HG03095 (cell line): ENCODE measurements around the gene DNER.
"Not testable (repeated sequence)": the region's sequence is repeated elsewhere in the genome, so short reads cannot be mapped to it uniquely, and the experiment has no call there.

Experiments used
- ATAC-seq: cut with Tn5 transposase; IDR thresholded peaks from one replicate; pipeline ENCODE4 v1.9.1; 2021; ENCODE audit warnings: moderate library complexity; ENCODE audit not compliant: unreplicated experiment

The DNER gene

DNA sequence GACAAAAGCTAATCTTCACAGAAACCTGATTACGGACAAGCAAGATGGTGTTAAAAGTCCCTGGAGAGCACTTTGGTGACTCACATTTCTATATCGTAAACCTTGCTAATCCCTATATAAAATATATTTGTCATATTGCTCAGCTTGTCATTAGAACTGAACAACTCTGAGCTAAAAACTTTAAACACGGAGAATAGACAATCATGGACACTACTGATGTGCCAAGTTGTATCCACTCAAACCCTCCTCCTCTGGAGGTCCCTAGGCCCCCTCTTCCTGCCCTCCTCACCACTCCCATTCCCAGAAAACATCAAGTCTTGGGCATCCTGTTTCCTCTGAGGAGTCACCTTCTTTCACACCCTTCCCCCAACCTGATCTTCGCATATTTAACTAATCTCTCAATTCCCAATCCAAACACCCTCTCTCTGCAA lies 304.6 kb downstream of the DNER start:
- ATAC-seq = no peak

DNA sequence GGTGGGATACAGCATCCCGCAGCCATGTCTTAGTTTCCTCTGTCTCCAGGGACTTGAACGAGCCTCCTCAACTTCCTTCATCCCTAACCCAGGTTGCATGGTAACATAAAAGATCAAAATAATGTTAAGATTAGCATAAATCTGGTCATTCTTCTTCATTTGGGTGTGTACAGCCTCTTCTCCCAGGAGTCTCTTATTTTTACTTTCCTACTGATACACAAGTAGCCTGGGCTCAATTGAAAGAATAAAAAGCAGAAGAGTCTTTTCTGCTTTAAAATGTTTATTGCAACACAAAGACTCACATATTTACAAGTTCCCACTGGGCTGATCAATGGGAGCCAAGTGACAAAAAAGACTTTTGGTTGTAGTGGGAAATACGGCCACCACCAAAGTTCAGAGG lies 305.4 kb downstream of the DNER start:
- no peak for ATAC-seq

DNA sequence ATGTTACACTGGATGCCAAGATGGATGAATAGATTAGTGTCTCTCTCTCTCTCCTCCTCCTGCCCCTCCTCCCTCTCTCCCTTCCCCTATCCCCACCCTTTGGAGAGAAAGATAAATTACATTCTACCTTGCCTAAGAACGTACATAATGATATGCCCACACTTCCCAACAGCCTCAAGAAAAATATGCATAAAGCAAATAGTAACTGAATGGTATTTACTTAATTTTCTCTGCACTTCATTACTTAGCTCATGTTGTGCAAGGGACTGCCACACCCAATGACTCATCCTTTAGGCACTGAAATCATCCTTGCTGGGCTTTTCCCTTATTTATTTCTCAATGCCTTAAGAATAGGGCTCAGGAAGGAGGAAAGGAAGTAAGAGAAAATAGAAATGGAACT lies 306.0 kb downstream of the DNER start:
- no peak for ATAC-seq

DNA sequence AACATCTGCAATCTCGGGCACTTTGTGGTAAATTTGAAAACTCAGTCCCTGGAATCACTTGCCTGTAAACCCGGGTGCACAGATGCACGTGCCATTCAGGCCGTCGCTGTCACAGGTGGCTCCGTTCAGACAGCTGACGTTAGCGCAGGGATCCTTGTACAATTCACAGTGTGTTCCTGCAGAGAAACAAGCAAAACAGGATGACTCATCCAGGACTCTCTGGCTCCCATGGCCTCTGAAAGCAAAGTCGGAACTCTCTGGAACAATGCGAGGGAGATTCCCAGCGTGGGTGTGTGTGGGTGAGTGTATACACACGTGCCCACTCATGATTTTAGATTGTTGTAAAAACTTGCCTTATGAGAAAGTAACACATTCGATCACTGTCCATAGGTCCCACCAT lies 307.2 kb downstream of the DNER start:
- ATAC-seq = no peak

DNA sequence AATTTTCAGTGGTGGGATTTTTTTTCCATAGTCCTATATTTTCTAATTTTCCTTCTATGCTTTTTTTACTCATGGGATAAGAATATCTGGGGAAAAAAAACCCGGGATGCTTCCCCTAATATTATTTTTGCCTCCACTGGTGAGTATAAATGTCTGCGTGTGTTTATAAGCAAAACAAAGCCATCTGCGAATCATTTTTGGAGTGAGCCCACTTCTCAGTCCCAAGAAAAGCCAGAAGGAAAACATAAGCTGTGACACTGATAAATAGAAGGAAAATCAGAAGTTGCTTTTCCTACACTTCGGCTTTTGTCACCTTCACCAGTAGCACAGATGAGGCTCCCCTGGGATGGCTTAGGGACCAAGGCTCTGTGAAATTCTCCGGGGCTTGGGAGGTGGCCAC lies 308.6 kb downstream of the DNER start:
- ATAC-seq = no peak

DNA sequence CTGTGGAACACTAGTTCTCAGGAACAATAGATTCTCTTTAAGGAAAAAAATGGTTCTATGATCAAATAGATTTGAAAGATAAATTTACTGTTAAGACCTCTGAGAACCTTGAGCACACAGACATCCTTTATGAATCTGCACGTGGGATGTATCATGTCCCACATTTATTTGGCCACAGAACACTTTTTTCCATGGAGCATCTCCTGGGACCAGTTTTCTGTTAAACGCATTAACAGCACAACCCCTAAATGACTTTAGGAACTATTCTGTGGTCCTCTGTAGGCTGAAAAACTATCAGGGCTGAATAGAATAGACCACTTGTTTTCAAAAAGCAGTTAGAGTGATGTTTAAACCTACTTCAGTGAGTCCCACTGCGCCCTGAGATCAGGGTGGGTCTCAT lies 311.1 kb downstream of the DNER start:
- no peak for ATAC-seq

DNA sequence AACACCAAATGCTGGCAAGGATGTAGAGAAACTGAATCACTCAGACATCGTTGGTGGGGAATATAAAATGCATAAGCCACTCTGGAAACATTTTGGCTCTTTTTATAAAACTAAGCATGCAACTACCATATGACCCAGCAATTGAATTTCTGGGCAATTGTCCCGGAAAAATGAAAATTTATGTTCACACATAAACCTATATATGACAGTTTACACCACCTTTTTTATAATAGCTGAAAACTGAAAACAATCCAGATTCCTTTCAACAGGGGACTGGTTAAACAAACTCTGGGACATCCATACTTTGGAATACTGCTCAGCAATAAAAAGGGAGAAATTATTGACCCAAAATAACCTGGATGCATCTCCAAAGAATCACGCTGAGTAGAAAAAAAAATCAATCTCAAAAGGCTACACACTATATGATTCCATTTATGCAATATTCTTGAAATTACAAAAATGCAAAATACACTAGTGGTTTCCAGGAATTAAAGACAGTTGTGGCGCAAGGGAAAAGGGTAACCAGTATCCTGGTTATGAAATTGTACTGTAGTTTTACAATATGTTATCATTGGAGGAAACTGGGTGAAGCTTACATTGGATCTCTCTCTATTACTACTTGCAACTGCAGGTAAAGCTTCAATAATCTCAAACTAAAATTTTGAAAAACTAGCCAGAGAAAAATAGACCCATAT lies 313.0 kb downstream of the DNER start:
- ATAC-seq = no peak

DNA sequence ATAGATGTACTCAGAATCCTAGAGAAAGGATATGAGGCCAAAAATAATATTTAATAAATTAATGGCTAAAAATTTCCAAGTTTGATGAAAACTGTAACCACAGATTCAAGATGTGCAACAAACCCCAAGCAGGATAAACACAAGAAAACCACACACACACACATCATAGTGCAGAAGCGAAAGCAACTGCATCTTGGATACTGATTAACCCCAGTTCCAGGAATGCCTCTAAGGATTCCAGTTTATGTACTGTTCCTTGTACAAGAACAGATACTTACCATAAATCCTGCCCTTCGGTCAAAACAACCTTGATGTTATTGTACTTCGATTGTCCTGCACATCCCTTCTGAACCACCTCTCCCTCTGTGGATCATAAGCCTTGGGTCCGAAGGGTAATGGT lies 320.4 kb downstream of the DNER start:
- ATAC-seq = no peak

DNA sequence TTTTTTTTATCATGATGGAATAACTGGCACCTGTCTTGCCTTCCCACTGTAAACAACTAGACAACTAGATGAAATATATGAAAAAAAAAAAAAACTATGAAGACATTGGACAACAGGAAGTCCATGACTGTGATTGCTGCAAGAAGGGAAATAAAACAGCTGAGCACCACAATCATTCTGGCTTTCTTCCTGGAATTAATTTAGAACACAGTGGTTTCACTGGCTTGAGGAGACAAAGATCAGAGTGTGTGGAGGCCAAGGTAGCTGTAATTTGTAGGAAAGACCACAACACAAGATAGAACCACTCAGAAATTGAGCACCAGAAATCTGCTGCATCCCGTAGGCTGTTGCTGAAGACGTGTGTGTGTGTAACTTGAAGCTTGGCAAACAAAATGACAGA lies 322.2 kb downstream of the DNER start:
- ATAC-seq = no peak

DNA sequence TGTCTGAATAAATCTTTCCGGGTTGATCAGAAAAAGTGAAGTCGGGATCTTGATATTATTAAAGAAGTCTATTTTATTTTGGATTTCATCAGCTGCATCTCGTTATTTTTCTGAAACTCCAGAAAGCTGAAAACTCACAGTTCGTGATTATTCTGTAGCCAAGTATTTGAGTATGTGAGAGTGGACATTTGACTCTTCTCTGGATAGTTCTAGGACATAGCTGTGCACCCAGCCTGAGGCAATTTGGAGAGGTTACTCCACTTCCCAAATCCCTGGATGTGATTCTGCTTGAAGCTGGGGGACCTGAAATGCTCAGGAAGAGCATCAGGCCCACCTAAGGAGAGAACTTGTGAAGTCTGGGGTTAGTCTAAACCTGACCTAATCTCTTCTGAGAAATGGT lies 325.6 kb downstream of the DNER start:
- ATAC-seq = no peak

DNA sequence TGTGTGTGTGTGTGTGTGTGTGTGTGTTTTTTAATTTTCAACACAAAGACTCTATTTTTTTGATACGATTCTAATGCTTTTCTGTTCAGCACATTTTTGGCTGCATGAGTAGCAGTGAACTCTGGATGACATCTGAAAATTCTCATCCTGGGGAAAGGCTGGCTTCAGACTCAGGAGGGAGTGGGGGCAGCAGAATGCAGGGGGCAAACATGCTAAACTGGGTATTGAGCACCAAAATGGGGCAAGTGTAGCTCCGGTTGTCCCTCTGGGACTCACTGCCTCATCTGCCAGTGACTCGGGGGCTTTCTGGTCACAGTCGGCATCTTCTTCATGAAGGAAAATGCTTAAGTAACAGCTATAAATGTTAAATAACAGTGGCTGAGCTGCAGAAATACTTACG lies 326.5 kb downstream of the DNER start:
- no peak for ATAC-seq

DNA sequence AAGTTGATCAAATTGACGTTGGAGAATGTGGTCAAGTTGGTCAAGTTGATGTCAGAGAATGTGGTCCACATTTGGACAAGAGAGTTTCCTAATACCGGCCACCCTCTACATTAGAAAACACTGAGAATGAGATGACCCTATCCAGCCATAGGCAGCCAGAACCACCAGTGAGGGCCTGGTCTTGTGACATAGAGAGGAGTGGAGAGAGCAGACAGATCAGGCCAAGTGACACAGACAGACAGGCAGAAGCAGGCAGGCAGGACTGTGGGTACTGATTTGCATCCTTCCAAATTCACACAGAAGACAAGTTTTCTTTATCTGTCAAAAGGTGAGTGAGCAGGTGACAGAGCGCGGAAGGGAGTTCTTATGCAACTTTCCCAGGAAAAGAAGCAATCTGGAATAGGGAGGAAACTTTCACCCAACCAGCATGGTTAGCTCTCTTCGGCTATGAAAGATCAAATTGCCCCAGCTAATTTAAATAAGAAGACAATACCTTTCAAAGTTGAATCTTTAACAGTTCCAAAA lies 334.2 kb downstream of the DNER start:
- ATAC-seq = no peak

DNA sequence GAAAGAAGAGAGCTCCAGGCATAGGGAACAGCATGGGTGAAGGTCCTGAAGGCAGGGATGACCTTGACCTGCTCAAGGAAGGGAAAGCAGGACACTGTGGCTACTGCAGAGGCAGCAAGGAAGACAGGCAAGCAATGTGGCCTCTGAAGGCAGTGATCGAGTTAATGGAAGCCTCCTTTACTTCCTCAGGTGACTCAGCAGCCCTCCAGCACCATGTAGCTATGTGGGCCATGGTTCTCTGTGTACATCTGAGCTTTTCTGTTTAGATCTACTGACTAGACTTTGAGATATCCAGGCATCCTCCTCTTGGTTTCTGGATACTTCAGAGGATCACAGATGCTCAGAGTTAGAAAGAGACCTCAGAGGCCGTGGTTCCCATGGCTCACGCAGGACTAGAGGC lies 336.0 kb downstream of the DNER start:
- ATAC-seq = no peak

DNA sequence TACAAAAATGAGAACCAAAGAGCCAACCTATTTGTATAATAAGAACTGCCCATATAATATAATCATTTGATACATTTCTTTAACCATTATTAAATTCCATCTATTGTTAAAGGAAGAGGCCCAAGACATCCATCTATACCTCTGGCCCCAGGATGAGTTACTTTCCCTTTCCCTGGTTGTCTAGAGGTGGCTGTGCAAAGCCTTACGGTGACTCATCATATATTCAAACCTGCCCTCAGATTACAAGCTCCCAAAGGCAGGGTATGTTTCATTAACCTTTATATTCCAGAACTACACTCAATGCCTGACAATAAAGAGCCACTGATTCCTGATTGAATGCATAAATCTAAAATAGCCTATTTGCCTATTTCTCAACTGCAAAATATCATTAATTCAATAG lies 337.5 kb downstream of the DNER start:
- ATAC-seq = no peak

DNA sequence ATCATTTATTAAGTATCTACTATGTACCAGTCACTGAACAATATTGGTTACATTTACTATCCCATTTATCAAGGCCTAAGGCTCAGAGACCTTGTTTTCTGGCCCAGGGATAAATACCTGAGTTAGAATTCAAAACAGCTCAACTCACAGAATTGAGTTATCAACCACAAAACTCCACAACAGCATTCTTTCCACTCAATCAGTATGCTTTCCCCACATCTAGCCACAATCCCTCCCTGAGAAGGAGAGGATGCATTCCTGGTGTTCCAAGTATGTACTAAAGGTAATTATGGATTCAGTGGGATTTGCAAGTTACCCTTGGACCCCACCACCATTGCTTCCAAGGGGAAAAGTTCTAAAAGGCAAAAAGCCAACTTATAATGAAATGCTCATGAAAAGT lies 339.1 kb downstream of the DNER start:
- ATAC-seq = no peak

DNA sequence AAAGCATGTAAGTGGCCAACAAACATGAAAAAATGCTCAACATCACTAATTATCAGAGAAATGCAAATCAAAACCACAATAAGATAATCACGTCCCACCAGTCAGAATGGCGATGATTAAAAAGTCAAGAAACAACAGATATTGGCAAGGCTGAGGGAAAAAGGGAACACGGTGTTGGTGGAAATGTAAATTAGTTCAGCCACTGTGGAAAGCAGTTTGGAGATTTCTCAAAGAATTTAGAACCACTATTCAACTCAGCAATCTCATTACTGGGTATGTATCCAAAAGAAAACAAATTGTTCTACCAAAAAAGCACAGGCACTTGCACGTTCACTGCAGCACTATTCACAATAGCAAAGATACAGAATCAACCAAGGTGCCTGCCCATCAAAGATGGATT lies 341.0 kb downstream of the DNER start:
- not testable (repeated sequence) for ATAC-seq

DNA sequence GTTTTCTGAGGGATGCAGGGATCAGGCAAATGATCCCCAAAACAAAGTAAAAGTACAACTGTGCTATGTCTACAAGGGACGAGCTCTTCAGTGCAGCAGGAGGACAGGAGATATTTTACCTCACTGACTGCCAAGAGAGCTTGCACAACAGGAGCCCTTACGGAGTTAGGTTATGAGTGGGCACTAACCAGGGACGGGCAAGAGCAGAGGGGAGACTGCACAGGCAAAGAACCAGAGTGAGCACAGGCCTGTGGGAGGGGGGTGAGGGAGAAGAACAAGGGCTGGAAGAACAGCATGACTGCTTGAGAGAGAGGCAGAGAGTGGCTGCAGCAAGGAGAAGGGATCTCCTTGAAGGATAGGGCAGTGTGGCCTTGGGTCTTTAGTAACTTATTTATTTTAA lies 342.1 kb downstream of the DNER start:
- no peak for ATAC-seq

DNA sequence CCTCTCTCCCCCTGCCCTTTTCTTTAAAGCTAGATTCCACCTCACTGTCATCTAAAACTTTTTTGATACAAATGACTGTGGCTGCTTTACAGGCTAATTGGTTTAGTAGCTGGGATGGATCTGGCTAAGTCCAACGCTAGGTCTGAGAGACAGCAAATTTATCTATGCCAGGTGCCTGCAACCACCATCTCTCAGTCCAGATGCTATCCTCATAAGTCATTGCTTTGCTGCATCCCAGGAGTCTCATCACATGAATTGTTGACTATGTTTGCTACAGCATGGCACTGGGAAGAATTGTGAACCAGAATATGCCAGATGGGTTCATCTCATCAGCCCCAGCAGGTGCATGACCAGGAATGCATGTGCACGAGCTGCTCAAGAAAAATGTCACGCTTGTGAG lies 343.3 kb downstream of the DNER start:
- ATAC-seq = no peak

DNA sequence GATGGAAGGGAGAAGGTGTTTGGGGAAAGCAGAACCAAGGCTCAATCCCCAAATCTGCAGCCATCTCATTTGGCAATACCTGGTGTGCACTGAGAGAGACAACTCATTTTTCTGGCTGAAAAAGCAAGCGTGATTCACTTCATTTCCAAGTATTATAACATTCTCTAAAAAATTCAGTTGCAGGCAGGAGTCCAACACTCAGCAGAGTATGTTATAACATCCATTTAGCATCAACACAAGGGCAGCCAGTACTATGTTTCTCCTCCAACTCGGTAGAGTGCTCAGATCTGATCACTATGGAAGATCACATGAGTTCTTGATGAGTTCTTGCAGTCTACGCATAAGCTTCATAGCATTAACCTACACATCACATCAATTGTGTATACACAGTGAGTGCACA lies 343.8 kb downstream of the DNER start:
- ATAC-seq = no peak

DNA sequence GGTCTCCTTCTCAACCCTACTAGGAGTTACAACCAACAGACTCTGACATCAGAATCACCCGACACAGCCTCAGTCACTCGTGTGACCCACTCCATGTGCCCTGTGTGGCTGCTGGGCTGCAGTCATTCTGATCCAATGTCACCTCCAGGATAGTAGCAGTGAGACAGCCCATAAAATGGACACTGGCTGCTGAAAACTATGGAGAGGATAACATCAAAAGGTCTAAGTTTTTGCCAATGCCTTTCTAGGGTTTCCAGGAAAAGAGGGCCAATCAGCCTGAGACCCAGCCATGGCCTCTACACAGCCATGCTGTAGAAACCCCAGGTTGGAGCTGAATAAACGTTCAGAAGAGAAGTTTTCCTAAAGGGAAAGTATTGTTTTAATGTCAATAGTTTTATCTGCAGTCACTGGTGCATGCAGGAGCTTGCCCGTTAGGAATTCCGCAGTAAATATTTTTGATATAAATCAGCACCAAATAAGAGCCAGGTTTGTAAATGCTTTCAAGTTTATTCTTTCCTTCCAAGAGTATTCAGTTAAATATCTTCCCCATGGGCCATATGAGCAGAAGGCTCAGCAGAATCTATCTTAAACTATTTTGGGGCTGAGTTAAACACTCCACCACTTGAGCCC lies 351.1 kb downstream of the DNER start:
- ATAC-seq = no peak

DNA sequence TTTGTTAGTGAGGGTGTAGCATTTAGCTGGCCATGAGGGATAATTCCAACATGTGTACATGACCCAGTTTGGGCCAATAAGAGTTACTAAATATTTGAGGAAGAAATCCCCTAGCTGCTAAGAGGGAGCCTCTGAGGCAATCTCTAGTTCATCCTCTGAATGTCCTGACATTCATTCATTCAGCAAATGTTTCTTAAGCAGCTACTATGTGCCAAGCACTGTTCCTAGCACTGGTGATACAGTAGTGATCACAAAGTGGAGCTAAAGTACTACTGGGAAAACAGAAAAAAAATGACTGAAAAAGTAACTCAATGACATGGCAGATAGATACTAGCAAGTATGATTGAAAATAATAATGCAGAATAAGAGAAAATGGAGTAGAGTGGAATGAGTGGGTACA lies 363.5 kb downstream of the DNER start:
- no peak for ATAC-seq

DNA sequence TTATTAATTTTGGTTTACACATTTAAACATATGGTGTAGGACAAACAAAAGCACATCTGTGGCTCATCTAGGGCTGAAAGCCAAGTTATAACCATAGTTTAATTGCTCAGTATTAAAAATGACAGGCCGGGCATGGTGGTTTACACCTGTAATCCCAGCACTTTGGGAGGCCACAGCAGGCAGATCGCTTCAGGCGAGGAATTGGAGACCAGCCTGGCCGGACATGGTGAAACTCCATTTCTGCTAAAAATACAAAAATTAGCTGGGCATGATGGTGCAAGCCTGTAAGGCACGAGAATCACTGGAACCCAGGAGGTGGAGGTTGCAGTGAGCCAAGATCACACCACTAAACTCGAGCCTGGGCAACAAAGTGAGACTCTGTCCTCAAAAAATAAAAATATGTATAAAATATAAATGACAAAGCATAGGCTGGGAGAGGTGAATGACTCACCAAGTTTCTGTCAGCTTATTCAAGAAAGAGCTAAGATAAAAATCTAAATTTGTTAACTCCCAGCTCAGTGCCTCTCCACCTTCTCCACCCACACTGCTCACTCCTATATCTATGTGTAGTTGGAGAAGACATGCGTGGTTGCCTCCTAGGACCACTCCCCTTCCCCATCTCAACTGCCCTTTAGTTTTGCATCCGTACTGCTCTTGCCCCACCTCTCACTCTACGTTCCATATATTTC lies 364.1 kb downstream of the DNER start:
- no peak for ATAC-seq
